Epithelial cell of prostate (primary cell): Measurements from ENCODE around the gene SLC10A3.
A peak's percentile ranks its signal among the peaks of the same experiment; 100 is the strongest.

Experiments used
- DNase-seq: peaks from one replicate; pipeline ENCODE4 v3.0.0-alpha.2; 2011; ENCODE audit warnings: low read depth, low spot score
- H3K27ac ChIP-seq: fragments of 450-650 bp; 2 replicates; pipeline ENCODE4 v1.5.1; 2017; ENCODE audit warnings: mild to moderate bottlenecking

SLC10A3 gene

GRCh38 chrX:154490414-154491083, at the start of gene SLC10A3:
Gene SLC10A3, minus strand, starts transcription at chrX:154490629. Its CDS starts 1,689 bp downstream, at chrX:154488940.
- no peak for DNase-seq
- peak within 1 kb of the TSS; percentile 71 for H3K27ac ChIP-seq

GRCh38 chrX:154539077-154539476, 48.6 kb upstream of the SLC10A3 start:
- H3K27ac ChIP-seq, result no peak overlapping the region
- no peak for DNase-seq

- no peak for DNase-seq
- no peak overlapping the region for H3K27ac ChIP-seq
Measured at GRCh38 chrX:154535892-154536291, 45.5 kb upstream of the SLC10A3 start.

- DNase-seq, result no peak
- no peak overlapping the region for H3K27ac ChIP-seq
Measured at GRCh38 chrX:154534526-154535322, 44.3 kb upstream of the SLC10A3 start.

- no peak overlapping the region for H3K27ac ChIP-seq
- DNase-seq, result no peak
Measured at GRCh38 chrX:154532690-154533089, 42.3 kb upstream of the SLC10A3 start.

- H3K27ac ChIP-seq, result no peak overlapping the region
- no peak for DNase-seq
Measured at GRCh38 chrX:154531626-154532025, 41.2 kb upstream of the SLC10A3 start.

GRCh38 chrX:154530286-154530685, 39.9 kb upstream of the SLC10A3 start:
- no peak overlapping the region for H3K27ac ChIP-seq
- no peak for DNase-seq

- no peak overlapping the region for H3K27ac ChIP-seq
Measured at GRCh38 chrX:154529206-154529612, 38.8 kb upstream of the SLC10A3 start.

GRCh38 chrX:154526901-154527675, 36.7 kb upstream of the SLC10A3 start:
- DNase-seq, result no peak
- H3K27ac ChIP-seq, result peak overlapping the region; percentile 90

More at GRCh38 chrX:154529206-154529612, 38.8 kb upstream of the SLC10A3 start:
- DNase-seq, result no peak

- DNase-seq, result no peak
- peak overlapping the region; percentile 90 for H3K27ac ChIP-seq
Measured at GRCh38 chrX:154525606-154526490, 35.4 kb upstream of the SLC10A3 start.

- DNase-seq, result no peak
- H3K27ac ChIP-seq, result no peak overlapping the region
Measured at GRCh38 chrX:154519389-154519788, 29.0 kb upstream of the SLC10A3 start.

- H3K27ac ChIP-seq, result no peak overlapping the region
- no peak for DNase-seq
Measured at GRCh38 chrX:154517101-154517781, 26.8 kb upstream of the SLC10A3 start.

GRCh38 chrX:154516656-154517100, 26.2 kb upstream of the SLC10A3 start:
- DNase-seq, result no peak
- H3K27ac ChIP-seq, result peak overlapping the region; percentile 51

- DNase-seq, result no peak
- H3K27ac ChIP-seq, result peak within 1 kb of the TSS; percentile 51
Measured at GRCh38 chrX:154515966-154516655, 25.7 kb upstream of the SLC10A3 start, which contains the start of gene FAM3A. Gene FAM3A, minus strand, starts transcription at chrX:154516232. Its CDS starts 460 bp downstream, at chrX:154515772.

- no peak for DNase-seq
- peak overlapping the region; percentile 51 for H3K27ac ChIP-seq
Measured at GRCh38 chrX:154515090-154515965, 24.9 kb upstream of the SLC10A3 start.

- no peak overlapping the region for H3K27ac ChIP-seq
- DNase-seq, result no peak
Measured at GRCh38 chrX:154513716-154514115, 23.3 kb upstream of the SLC10A3 start.

- H3K27ac ChIP-seq, result no peak overlapping the region
- DNase-seq, result no peak
Measured at GRCh38 chrX:154512879-154513553, 22.6 kb upstream of the SLC10A3 start.
